ENCODE results near the gene MID2.

GRCh38 chrX:107780525-107780924 is 45.1 kb upstream of the MID2 start:
- TF ChIP-seq, protein P1, sequence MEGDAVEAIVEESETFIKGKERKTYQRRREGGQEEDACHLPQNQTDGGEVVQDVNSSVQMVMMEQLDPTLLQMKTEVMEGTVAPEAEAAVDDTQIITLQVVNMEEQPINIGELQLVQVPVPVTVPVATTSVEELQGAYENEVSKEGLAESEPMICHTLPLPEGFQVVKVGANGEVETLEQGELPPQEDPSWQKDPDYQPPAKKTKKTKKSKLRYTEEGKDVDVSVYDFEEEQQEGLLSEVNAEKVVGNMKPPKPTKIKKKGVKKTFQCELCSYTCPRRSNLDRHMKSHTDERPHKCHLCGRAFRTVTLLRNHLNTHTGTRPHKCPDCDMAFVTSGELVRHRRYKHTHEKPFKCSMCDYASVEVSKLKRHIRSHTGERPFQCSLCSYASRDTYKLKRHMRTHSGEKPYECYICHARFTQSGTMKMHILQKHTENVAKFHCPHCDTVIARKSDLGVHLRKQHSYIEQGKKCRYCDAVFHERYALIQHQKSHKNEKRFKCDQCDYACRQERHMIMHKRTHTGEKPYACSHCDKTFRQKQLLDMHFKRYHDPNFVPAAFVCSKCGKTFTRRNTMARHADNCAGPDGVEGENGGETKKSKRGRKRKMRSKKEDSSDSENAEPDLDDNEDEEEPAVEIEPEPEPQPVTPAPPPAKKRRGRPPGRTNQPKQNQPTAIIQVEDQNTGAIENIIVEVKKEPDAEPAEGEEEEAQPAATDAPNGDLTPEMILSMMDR (IDR thresholded peaks at IDR 0.05), result no peak
- TF ChIP-seq POLR2A (IDR thresholded peaks at IDR 0.05), result no peak

Measured in Peyer's patch (tissue), 4 donors.